HPDE6-E6E7 (cell line): ENCODE data around the gene PPP1R3E.
A peak's percentile ranks its signal among the peaks of the same experiment; 100 is the strongest.
"Not testable (repeated sequence)": the region's sequence is repeated elsewhere in the genome, so short reads cannot be mapped to it uniquely, and the experiment has no call there.

ENCODE experiments used
- DNase-seq: peaks from one replicate; pipeline ENCODE4 v3.0.0; 2011; ENCODE audit warnings: missing footprints; ENCODE audit errors: extremely low spot score

Gene PPP1R3E

GRCh38 chr14:23297611-23298277 lies 4.9 kb downstream of the PPP1R3E start:
- DNase-seq: no peak

GRCh38 chr14:23297096-23297495 lies 5.6 kb downstream of the PPP1R3E start:
- DNase-seq: no peak

- no peak for DNase-seq
These were observed 6.5 kb downstream of the PPP1R3E start for GRCh38 chr14:23296012-23296777.

- no peak for DNase-seq
These were observed 7.7 kb downstream of the PPP1R3E start for GRCh38 chr14:23294734-23295561.

GRCh38 chr14:23286902-23287479 lies 15.7 kb downstream of the PPP1R3E start:
- DNase-seq: no peak

- DNase-seq: peak; percentile 99
These were observed 16.4 kb downstream of the PPP1R3E start, which contains the start of gene HOMEZ for GRCh38 chr14:23286020-23286901. Gene HOMEZ, minus strand, starts transcription at chr14:23286132. Its CDS starts 180 bp downstream, at chr14:23285952.

- no peak for DNase-seq
These were observed 17.1 kb downstream of the PPP1R3E start for GRCh38 chr14:23285530-23286019.

- no peak for DNase-seq
These were observed 17.8 kb downstream of the PPP1R3E start for GRCh38 chr14:23284654-23285529.

GRCh38 chr14:23281247-23281646 lies 21.4 kb downstream of the PPP1R3E start:
- no peak for DNase-seq

- not testable (repeated sequence) for DNase-seq
These were observed 24.7 kb downstream of the PPP1R3E start for GRCh38 chr14:23277928-23278327.

- DNase-seq: no peak
These were observed 25.5 kb downstream of the PPP1R3E start for GRCh38 chr14:23277189-23277588.

- DNase-seq: no peak
These were observed 27.2 kb downstream of the PPP1R3E start for GRCh38 chr14:23275412-23275811.

GRCh38 chr14:23269193-23269592 lies 33.5 kb downstream of the PPP1R3E start:
- DNase-seq: no peak

- not testable (repeated sequence) for DNase-seq
These were observed 41.8 kb downstream of the PPP1R3E start for GRCh38 chr14:23260849-23261248.

GRCh38 chr14:23259426-23259825 lies 43.2 kb downstream of the PPP1R3E start:
- no peak for DNase-seq

GRCh38 chr14:23258256-23258655 lies 44.4 kb downstream of the PPP1R3E start:
- DNase-seq: no peak

- DNase-seq: no peak
These were observed 50.0 kb downstream of the PPP1R3E start for GRCh38 chr14:23252420-23253333.

GRCh38 chr14:23252006-23252405 lies 50.7 kb downstream of the PPP1R3E start:
- DNase-seq: no peak

- no peak for DNase-seq
These were observed 52.8 kb downstream of the PPP1R3E start for GRCh38 chr14:23249824-23250223.
